Omental fat pad (tissue), 4 donors: ENCODE data around the gene HNF4A. TPM values are rescaled to one million over a fixed set of nuclear protein-coding genes. Genes with fewer than 3 reads are reported as not detected.

Source experiments
- ATAC-seq: fragments of 150-250 bp; one replicate; pipeline ENCODE4 v1.9.1; 2016; ENCODE audit warnings: mild to moderate bottlenecking, moderate library complexity; ENCODE audit not compliant: low FRiP score
- DNase-seq: peaks from one replicate; pipeline ENCODE4 v3.0.0-alpha.2; 2019; ENCODE audit warnings: low spot score
- total RNA-seq, 4 donors: library from RNA; depleted of rRNA; stranded (reverse); fragments of >200 nt; gene quantifications; one replicate each; pipeline ENCODE4 v1.1.0, GENCODE V29; 2016
- TF ChIP-seq, protein P1 (sequence below), 3 donors: fragments of 450-650 bp; IDR thresholded peaks; one replicate each; pipeline ENCODE4 v1.5.1; 2016 to 2017; ENCODE audit warnings: antibody characterized with exemption in 3 of 3, mild to moderate bottlenecking in 3 of 3, moderate library complexity in 2 of 3

HNF4A gene
- total RNA-seq, 4 donors from 2014 or later, result not detected

DNA sequence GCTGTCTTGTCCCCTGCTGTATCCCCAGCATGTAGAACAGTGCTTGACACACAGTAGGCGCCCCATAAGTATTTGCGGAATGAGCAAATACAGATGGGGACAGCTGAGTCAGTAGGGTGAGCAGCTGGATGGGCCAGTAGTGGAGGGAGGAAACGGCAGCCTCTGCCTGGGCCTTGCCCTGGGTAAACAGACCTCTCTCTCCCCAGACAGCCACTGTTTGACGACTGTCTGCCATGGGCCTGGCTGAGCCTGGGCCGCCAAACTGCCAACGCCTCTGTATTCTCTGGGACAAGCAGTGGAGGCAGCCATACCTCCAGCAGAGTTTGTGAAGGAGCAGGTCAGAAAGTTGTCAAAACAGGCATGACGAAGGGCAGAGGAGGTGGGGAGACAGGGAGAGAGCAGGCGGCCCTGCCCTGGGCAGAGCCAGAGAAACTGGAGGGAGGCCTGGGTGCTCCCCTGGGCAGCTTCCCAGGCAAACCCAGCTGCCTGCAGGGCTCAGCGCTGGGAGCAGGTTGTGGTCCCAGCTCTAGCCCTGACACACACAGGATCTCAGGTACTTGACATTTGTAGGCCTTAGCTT is 15.2 kb downstream of the HNF4A start:
- TF ChIP-seq, protein P1, sequence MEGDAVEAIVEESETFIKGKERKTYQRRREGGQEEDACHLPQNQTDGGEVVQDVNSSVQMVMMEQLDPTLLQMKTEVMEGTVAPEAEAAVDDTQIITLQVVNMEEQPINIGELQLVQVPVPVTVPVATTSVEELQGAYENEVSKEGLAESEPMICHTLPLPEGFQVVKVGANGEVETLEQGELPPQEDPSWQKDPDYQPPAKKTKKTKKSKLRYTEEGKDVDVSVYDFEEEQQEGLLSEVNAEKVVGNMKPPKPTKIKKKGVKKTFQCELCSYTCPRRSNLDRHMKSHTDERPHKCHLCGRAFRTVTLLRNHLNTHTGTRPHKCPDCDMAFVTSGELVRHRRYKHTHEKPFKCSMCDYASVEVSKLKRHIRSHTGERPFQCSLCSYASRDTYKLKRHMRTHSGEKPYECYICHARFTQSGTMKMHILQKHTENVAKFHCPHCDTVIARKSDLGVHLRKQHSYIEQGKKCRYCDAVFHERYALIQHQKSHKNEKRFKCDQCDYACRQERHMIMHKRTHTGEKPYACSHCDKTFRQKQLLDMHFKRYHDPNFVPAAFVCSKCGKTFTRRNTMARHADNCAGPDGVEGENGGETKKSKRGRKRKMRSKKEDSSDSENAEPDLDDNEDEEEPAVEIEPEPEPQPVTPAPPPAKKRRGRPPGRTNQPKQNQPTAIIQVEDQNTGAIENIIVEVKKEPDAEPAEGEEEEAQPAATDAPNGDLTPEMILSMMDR (IDR thresholded peaks at IDR 0.05), result no peak
- no peak for ATAC-seq
- DNase-seq, result no peak

GRCh38 chr20:44382641-44383040 is 27.1 kb downstream of the HNF4A start:
- DNase-seq (no peak), ATAC-seq (no peak)

DNA sequence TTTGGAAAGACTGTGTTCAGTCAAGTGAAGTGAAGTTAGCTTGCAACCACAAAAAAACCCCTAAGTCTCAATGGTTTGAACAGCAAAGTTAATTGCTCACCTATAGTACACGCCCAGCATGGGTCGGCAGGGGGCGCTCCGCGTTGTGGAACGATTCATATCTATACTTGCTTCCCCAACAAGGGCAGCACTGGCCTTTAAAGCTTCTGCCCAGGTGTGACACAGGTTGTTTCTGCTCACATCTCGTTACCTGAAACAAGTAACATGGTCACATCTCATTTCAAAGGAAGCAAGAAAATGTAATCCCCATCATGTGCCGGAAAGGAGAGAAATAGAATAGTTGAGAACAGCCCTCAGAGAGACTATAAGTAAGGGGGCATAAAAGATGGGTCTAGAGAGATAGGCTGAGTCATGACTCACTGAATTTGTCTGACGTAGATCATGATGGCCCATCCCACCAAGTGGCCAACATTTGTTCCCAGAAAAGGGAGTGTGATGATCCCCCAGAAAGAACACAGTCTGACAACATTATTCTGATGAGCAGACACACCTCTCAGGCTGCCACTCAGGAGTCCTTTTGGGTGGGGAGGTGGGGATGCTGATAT is 29.0 kb downstream of the HNF4A start:
- DNase-seq (peak; percentile 98), ATAC-seq (peak; percentile 64)
- TF ChIP-seq, protein P1 (IDR thresholded peaks at IDR 0.05), result peak in 1 of 3 donors; percentile 63

More at GRCh38 chr20:44382641-44383040, 27.1 kb downstream of the HNF4A start:
- TF ChIP-seq, protein P1 (IDR thresholded peaks at IDR 0.05), result no peak

- TF ChIP-seq, protein P1 (IDR thresholded peaks at IDR 0.05), result peak in 1 of 3 donors; percentile 13
- no peak for DNase-seq
- ATAC-seq, result peak; percentile 68
Observed at GRCh38 chr20:44388466-44389023, 33.0 kb downstream of the HNF4A start.

DNA sequence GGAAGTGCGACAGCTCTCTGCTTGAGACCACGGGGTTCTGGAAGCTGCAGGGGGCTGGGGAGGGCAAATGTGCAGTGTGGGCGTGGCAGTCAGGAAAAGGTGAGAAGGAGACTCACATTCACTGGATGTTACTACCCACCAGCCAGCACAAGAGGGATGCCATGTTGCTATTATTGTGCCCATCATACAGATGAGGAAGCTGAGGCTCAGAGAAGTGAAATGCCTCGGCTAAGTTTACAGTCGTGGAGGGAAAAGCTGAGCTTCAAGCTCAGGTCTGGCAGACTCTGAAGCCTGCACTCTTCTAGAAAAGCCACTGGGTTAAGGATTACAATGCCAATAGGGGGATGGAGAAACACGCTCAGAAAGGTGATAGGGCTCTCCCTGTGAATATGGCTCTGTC is 34.4 kb downstream of the HNF4A start:
- TF ChIP-seq, protein P1 (IDR thresholded peaks at IDR 0.05), result no peak

GRCh38 chr20:44390280-44390679 is 34.8 kb downstream of the HNF4A start:
- no peak for ATAC-seq
- no peak for DNase-seq
- TF ChIP-seq, protein P1 (IDR thresholded peaks at IDR 0.05), result no peak

More for the DNA sequence above, 34.4 kb downstream of the HNF4A start:
- DNase-seq (no peak), ATAC-seq (no peak)
